NT2/D1 (cell line): ENCODE results near the gene FAM174C.

ENCODE experiments used
- DNase-seq: peaks from one replicate; pipeline ENCODE4 v3.0.0-alpha.2; 2011; ENCODE audit warnings: low read depth, low spot score
- H3K27me3 ChIP-seq: 2 replicates; pipeline ENCODE4 v1.6.0; 2011; ENCODE audit warnings: mild to moderate bottlenecking; ENCODE audit not compliant: insufficient read length, insufficient read depth
- H3K36me3 ChIP-seq: 2 replicates; pipeline ENCODE4 v1.6.1; 2011; ENCODE audit warnings: mild to moderate bottlenecking, low read length, mixed read lengths; ENCODE audit not compliant: insufficient read depth, insufficient read length
- H3K4me1 ChIP-seq: 2 replicates; pipeline ENCODE4 v1.5.1; 2011; ENCODE audit not compliant: insufficient read depth, insufficient read length
- H3K4me3 ChIP-seq: 2 replicates; pipeline ENCODE4 v1.5.1; 2011; ENCODE audit warnings: low read depth; ENCODE audit not compliant: insufficient read length
- H3K9ac ChIP-seq: 2 replicates; pipeline ENCODE4 v1.6.0; 2011; ENCODE audit warnings: low read depth; ENCODE audit not compliant: insufficient read length
- H3K9me3 ChIP-seq: 2 replicates; pipeline ENCODE4 v1.5.1; 2011; ENCODE audit warnings: mild to moderate bottlenecking, low read length; ENCODE audit not compliant: insufficient read depth
- SUZ12 ChIP-seq: IDR thresholded peaks from 2 replicates; pipeline ENCODE4 v1.6.1; 2011; ENCODE audit not compliant: insufficient read length, insufficient read depth; ENCODE audit errors: extremely low read depth
- YY1 ChIP-seq: IDR thresholded peaks from 2 replicates; pipeline ENCODE4 v1.6.1; 2011; ENCODE audit not compliant: insufficient read length, insufficient read depth
- ZNF274 ChIP-seq: IDR thresholded peaks from 2 replicates; pipeline ENCODE4 v1.6.1; 2011; ENCODE audit warnings: mild to moderate bottlenecking, low read depth, low read length

FAM174C gene

DNA sequence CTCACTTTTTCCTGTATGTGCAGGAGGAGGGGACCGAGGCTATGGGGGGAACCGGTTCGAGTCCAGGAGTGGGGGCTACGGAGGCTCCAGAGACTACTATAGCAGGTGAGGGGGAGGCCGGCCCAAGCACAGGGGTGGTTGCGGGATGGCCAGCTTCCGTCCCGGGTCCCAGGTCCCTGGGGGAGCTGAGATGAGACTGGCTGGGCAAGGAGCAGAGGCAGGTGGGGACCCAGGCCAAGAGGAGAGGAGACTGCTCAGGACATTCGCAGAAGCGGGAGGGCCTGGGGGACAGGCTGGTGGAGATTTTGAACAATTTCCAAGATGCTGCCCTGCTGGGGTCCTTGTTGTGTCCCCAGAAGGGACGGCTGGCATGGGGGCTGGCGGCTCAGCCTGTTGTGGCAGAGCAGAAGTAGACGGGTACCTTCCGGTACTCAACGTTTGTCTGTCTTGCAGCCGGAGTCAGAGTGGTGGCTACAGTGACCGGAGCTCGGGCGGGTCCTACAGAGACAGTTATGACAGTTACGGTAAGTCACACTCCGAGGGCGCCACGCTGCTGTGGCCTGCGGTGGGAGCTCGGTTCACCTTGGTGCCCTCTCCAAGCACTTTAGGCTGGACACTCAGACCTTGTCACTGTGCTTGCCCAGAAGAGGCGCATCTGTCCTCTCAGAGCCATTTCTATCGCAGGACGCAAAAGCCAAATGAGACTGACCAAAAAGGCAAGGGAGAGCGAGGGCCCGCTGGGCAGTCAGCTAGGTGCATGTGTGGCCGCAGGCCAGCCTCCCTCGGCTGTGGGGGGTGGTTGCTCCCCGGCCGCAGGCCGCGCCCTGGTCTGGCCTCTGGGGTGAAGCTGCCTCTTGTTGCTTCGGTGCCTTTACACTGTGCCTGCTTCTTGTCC, 3.6 kb upstream of the FAM174C start:
- TF ChIP-seq SUZ12 (no peak), YY1 (no peak), ZNF274 (no peak)
- DNase-seq: no peak
- Histone ChIP-seq H3K4me3 (no peak overlapping the region), H3K4me1 (peaks cover 45% of the 10 kb centered on the region), H3K9me3 (no peaks in the 10 kb centered on the region), H3K9ac (peak overlapping the region; percentile 100), H3K27me3 (peaks cover 15% of the 10 kb centered on the region), H3K36me3 (peaks cover 60% of the 10 kb centered on the region)

DNA sequence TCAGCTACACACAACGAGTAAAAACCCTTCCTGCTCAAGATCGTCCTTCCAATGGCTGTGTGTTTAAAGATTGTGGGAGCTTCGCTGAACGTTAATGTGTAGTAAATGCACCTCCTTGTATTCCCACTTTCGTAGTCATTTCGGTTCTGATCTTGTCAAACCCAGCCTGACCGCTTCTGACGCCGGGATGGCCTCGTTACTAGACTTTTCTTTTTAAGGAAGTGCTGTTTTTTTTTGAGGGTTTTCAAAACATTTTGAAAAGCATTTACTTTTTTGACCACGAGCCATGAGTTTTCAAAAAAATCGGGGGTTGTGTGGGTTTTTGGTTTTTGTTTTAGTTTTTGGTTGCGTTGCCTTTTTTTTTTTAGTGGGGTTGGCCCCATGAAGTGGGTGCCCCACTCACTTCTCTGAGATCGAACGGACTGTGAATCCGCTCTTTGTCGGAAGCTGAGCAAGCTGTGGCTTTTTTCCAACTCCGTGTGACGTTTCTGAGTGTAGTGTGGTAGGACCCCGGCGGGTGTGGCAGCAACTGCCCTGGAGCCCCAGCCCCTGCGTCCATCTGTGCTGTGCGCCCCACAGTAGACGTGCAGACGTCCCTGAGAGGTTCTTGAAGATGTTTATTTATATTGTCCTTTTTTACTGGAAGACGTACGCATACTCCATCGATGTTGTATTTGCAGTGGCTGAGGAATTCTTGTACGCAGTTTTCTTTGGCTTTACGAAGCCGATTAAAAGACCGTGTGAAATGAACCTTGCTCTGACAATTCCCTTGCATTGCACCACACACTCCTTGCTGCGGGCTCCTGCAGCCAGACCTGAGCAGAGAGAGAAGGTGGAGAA, 2.7 kb upstream of the FAM174C start:
- Histone ChIP-seq H3K27me3 (peaks cover 9% of the 10 kb centered on the region), H3K9me3 (no peaks in the 10 kb centered on the region), H3K36me3 (peaks cover 68% of the 10 kb centered on the region), H3K4me1 (peaks cover 43% of the 10 kb centered on the region), H3K4me3 (no peak overlapping the region), H3K9ac (peak overlapping the region; percentile 100)
- TF ChIP-seq SUZ12 (no peak), ZNF274 (no peak), YY1 (no peak)
- DNase-seq: no peak

DNA sequence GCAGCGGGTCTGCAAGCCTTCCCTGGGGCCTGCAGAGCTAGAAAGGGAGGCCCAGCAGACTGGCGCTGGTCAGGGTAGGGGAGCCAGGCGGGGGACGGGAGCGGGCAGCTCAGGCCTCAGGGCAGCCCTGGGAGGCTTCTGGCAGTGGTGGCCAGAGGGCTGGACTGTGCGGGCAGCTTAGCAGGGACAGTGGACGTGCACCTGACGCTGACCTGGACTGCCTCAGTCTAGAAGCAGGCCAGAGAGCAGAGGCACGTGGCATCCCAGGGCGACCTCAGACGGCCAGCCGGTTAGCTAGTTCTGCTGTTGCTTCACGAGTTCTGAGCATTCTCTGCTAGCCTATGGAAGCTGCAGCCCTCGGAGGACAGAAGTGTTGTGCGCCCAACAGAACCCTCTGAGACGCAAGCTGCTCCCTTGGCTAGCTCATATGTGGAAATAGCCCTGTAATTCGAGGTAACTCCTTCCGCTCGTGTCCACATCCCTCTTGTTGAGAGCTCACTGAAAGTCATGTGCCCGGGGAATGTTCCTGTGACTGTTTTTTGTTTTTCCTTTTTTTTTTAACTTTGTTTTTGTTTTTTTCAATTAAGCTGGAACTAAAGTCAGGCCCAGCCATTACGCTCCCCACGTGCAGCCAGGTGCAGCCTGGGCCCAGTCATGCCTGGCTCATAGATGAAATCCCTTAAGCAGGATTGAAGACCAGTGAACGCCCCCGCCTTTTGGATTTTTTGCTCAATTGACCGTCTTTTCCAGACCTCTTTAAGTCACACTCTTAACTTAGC, 1.9 kb upstream of the FAM174C start:
- TF ChIP-seq SUZ12 (no peak), YY1 (no peak), ZNF274 (no peak)

DNA sequence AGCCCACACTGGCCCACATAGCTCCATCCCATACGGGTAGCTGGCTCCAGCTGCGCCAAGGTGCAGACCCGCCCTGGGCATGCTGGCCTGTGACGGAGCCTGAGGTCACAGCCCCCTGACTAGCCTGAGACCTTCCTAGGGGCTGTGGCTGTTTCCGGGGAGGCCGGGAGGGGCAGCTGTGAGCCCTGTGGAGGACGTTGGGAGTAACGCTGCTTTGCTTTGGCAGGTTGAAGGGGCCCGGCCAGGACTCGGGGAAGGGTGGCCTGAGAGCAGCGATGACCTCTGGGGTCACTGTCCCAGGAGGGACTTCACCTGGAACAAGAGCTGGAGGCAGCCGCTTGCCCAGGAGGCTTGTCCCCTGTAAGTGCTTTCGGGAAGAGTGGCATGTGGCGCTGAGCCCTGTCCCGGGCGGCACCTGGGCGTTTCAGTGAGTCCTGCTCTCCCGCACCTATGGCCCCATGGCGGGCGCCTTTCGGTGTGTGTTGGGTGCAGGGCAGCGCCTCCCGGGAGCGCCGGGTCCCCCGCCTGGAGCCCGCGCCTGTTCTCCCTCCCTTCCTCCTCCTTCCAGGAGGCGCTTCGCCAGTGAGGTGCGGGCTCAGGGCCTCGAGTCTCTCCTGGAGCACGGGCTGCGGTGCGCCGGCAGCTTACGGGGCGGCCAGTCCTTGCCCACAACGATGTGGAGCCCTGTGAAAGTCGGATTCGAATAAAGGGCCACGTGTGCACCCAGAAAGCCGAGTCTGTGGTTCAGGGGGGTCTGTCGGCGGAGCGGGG, 1.1 kb upstream of the FAM174C start:
- no peaks in the 10 kb centered on the region for H3K27me3 ChIP-seq
- H3K36me3 ChIP-seq: peaks cover 83% of the 10 kb centered on the region
- H3K4me3 ChIP-seq: peak overlapping the region; percentile 97
- DNase-seq: no peak
- TF ChIP-seq SUZ12 (no peak), ZNF274 (no peak), YY1 (no peak)
- peaks cover 32% of the 10 kb centered on the region for H3K4me1 ChIP-seq
- H3K9me3 ChIP-seq: no peaks in the 10 kb centered on the region
- peak overlapping the region; percentile 99 for H3K9ac ChIP-seq

More for the DNA sequence above, 1.9 kb upstream of the FAM174C start:
- Histone ChIP-seq H3K9me3 (no peaks in the 10 kb centered on the region), H3K4me3 (no peak overlapping the region), H3K27me3 (peaks cover under 1% of the 10 kb centered on the region), H3K36me3 (peaks cover 75% of the 10 kb centered on the region), H3K4me1 (peaks cover 36% of the 10 kb centered on the region), H3K9ac (peak overlapping the region; percentile 99)
- no peak for DNase-seq

DNA sequence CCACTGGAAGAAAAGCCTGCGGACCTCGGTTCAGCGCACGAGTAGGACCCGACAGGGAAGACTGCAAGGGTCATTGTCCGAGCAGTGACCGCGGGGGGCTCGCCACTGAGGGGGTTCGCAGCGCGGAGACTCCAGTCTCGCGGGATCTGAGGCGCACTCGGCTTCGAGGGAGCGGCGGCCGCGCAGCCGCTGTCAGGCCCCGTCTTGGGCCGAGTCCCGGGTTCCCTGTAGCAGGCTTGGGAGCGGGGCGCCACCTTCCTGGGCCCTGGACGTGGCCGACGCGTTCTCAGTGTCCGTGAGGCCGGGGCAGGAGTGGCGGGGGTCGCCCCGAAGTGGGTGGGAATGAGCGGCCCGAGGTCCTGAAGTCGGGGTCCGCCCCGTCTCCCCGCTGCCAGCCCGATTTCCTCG, 474 bp upstream of the FAM174C start:
- H3K4me1 ChIP-seq: peaks cover 35% of the 10 kb centered on the region
- H3K4me3 ChIP-seq: peak overlapping the region; percentile 97
- DNase-seq: no peak

DNA sequence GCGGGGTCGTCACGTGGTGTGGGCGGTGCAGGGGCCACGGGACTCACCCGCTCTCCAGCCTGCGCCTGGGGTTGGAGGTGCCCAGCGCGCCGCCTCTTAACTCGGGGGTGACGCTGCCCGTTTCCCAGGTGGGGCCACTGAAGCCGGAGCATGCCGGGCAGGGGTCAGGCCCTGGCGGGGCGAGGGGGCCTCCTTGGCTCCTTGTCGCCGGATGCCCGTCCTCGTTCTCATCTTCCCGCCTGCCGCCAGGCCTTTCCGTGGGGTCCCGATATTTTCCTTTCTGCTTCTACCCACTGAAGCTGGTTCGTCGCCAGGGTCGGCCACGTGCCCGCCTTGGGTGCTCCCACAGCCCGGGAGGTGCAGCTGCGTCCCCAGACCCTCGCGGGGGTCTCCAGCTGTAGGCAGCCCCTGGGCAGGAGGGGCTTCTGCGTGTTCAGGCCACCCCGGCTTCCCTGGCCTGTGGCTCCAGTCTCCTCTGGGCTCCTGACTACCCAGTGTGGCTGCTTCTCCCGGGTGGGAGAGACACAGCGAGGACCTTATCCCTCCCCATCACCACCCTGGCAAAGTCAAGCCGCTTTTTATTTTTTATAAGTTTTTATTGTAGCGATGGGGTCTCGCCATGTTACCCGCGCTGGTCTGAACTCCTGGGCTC, 772 bp downstream of the FAM174C start:
- Histone ChIP-seq H3K36me3 (peaks cover 85% of the 10 kb centered on the region), H3K4me1 (peaks cover 31% of the 10 kb centered on the region), H3K9ac (peak overlapping the region; percentile 98), H3K9me3 (no peaks in the 10 kb centered on the region), H3K4me3 (peak overlapping the region; percentile 97), H3K27me3 (no peaks in the 10 kb centered on the region)
- no peak for DNase-seq
- TF ChIP-seq ZNF274 (no peak), SUZ12 (no peak), YY1 (no peak)

More for the DNA sequence above, 474 bp upstream of the FAM174C start:
- H3K9ac ChIP-seq: peak overlapping the region; percentile 99
- TF ChIP-seq SUZ12: no peak
- TF ChIP-seq YY1: no peak
- no peak for TF ChIP-seq ZNF274
- H3K27me3 ChIP-seq: no peaks in the 10 kb centered on the region
- no peaks in the 10 kb centered on the region for H3K9me3 ChIP-seq
- peaks cover 86% of the 10 kb centered on the region for H3K36me3 ChIP-seq
